T-helper 1 cell treated with Interleukin-12 subunit alpha and Interleukin-12 subunit beta and Interleukin-4 antibody, amounts not matched to agents 30 μg/mL and 1 μg/mL, for 36 hours (primary cell): Measurements from ENCODE around the gene CAPN5.
A peak's percentile ranks its signal among the peaks of the same experiment; 100 is the strongest.
"Not testable (repeated sequence)": the region's sequence is repeated elsewhere in the genome, so short reads cannot be mapped to it uniquely, and the experiment has no call there.

Source experiments
- H3K27ac Mint-ChIP-seq: one replicate; pipeline ENCODE4 v1.8.0; 2021; ENCODE audit warnings: mild to moderate bottlenecking, mixed read lengths
- H3K27me3 Mint-ChIP-seq: one replicate; pipeline ENCODE4 v1.8.0; 2021; ENCODE audit warnings: low read depth, mixed read lengths
- H3K36me3 Mint-ChIP-seq: one replicate; pipeline ENCODE4 v1.8.0; 2021; ENCODE audit warnings: low read depth, mixed read lengths
- H3K4me1 Mint-ChIP-seq: one replicate; pipeline ENCODE4 v1.8.0; 2021; ENCODE audit warnings: low read depth, mixed read lengths
- H3K4me3 Mint-ChIP-seq: one replicate; pipeline ENCODE4 v1.8.0; 2021; ENCODE audit warnings: mild to moderate bottlenecking, moderate library complexity, mixed read lengths
- H3K9me3 Mint-ChIP-seq: one replicate; pipeline ENCODE4 v1.8.0; 2021; ENCODE audit warnings: mixed read lengths

The CAPN5 gene

DNA sequence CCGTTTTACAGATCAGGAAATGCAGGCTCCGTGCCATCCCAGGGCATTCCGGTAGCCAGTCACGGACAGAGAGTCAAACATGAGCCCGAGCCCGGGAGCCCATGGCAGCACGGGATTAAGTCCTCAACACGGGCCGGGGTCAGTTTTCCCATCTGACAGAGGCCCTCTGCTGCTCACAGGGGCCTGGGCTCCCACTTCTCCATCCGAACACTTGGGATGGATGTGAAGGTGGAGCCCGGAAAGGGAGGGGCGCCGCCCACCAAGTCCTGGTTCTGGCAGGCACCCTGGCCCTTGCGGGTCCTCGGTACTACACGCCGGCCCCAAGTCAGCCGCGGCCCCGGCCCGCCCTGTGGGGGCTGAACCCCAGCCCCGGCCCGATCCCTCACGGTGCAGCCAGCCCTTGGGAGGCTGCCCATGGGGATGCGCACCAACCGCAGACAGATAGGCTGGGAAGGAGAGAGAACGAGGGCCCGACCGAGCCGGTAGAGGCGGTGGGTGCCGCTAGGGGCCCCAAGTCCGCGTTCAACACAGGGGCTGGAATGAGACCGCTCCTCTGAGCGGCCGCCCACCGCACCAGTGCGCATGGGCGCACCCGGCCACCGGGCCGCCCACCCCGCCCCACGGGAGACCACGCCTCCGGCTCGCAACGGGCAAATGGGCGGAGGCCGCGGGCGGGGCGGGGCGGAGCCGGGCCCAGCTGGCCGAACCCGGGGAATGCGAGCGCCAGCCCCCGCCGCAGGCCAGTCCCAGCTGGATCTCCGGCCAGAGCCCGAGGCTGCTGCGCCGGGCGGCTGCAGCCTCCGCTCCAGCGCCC, at the start of gene CAPN5:
CAPN5 (plus strand) TSS at position 743 of the 814 bp plus-strand sequence. CDS start 17,916 bp downstream, outside the sequence.
- Mint-ChIP-seq H3K4me3 (peak within 1 kb of the TSS; percentile 82), H3K27me3 (peaks cover 34% of the 10 kb centered on the region), H3K9me3 (no peaks in the 10 kb centered on the region), H3K36me3 (no peaks in the 10 kb centered on the region), H3K4me1 (peaks cover 6% of the 10 kb centered on the region), H3K27ac (no peak within 1 kb of the TSS)

DNA sequence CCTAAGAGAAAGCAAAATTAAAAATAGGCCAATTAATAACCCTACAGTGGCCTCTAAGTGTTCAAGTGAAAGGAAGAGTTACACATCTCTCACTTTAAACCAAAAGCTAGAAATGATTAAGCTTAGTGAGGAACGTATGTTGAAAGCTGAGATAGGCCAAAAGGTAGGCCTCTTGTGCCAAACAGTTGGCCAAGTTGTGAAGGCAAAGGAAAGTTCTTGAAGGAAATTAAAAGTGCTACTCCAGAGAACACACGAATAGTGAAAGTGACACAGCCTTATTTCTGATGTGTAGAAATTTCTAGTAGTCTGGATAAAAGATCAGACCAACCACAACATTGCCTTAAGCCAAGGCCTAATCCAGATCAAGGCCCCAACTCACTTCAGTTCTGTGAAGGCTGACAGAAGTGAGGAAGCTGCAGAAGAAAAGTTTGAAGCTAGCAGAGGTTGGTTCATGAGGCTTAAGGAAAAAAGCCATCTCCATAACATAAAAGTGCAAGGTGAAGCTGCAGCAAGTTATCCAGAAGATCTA, 48.3 kb upstream of the CAPN5 start:
- not testable (repeated sequence) for H3K4me3 Mint-ChIP-seq, H3K36me3 Mint-ChIP-seq, H3K27me3 Mint-ChIP-seq, H3K27ac Mint-ChIP-seq, H3K4me1 Mint-ChIP-seq, H3K9me3 Mint-ChIP-seq

DNA sequence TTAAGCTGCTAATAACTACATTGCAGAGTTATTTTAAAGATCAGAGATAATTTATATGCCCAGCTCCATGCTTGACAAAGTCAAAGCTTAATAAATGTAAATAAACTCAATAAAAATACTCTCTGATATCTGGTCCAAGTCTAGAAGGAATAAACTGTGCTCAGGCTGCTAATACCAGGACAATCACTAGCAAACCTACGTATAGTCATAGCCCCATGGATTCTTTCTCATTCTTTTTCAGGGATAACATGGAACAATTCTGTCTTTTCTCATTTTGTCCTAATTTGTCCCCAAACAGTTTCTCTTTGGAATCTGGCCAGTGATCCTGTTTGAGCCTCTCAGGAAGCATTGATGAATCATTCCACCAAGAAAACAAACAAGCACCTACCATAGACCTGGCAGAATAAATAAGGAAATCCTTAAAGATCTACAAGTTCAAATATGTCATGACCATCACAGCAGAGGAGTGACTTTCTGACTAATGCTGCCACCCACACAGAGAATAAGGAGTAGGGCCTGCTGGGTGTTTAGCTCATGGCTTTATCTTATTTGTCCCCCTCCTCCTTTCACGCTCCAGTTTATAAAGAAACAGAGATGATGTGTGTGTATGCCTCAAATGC, 46.7 kb upstream of the CAPN5 start:
- Mint-ChIP-seq H3K4me3 (no peak overlapping the region), H3K27me3 (no peaks in the 10 kb centered on the region), H3K27ac (no peak overlapping the region), H3K9me3 (no peaks in the 10 kb centered on the region), H3K36me3 (peaks cover 5% of the 10 kb centered on the region), H3K4me1 (no peaks in the 10 kb centered on the region)

DNA sequence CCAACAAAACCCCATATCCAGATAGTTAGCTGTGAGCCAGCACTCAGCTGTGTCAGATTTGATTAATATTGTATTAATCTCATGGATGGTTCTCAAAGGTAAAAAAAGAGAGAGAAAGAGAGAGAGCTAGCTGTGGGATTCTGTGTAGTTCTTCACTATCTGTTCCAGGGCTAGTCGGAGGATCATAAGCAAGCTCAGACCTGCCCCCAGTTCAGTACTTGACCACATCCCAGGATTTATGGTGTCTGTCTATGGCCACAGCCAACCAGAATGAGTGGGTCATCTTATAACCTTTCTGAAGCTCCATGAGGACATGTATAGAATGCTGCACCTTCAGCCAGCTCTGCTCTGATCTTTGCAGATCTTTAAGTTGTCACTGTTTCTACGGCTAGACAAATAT, 46.0 kb upstream of the CAPN5 start:
- no peaks in the 10 kb centered on the region for H3K27me3 Mint-ChIP-seq
- H3K27ac Mint-ChIP-seq, result no peak overlapping the region

DNA sequence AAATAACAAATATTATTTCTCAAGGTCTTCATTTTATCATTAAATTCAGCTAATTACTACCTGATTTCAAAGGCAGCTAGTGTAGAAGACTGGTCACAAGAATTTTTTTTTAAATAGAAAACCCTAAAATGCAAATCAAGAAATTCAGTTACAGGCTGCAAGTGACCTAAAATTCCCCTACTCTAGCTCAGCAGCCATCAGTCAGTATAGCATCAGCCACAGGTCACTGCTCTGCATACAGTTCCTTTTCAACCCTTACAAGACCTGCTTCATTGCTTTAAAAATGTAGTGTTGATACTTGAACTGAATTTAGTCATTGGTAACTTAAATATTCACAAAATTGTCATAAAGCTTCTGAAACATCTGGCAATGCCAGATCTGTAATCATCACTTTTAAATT, 42.0 kb upstream of the CAPN5 start:
- Mint-ChIP-seq H3K36me3 (peaks cover 1% of the 10 kb centered on the region), H3K9me3 (no peaks in the 10 kb centered on the region), H3K27me3 (peaks cover 9% of the 10 kb centered on the region), H3K4me1 (no peaks in the 10 kb centered on the region), H3K4me3 (no peak overlapping the region), H3K27ac (no peak overlapping the region)

More for the DNA sequence above, 46.0 kb upstream of the CAPN5 start:
- Mint-ChIP-seq H3K9me3 (no peaks in the 10 kb centered on the region), H3K36me3 (peaks cover 5% of the 10 kb centered on the region), H3K4me1 (no peaks in the 10 kb centered on the region), H3K4me3 (no peak overlapping the region)

DNA sequence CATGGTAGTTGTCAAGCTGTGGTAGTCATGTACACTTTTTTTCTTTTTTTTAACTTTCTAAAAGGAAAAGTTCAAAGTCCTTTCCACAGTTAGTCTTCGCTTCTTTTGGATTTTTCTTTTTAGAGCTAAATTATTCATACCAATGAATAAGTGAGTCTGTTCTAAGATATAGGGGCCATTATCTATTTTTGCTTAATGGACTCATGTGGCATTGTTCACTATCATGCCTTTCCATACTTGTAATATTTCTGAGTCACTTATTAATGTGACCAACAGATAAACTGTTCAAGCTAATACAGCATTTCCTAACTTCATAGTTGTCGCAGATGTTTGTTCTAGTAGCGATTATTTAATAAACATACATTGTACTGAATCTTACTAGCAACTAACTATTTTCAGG, 40.5 kb upstream of the CAPN5 start:
- no peaks in the 10 kb centered on the region for H3K4me1 Mint-ChIP-seq
- no peak overlapping the region for H3K4me3 Mint-ChIP-seq
- H3K9me3 Mint-ChIP-seq, result no peaks in the 10 kb centered on the region
- H3K36me3 Mint-ChIP-seq, result peaks cover 1% of the 10 kb centered on the region
- H3K27me3 Mint-ChIP-seq, result peaks cover 11% of the 10 kb centered on the region
- H3K27ac Mint-ChIP-seq, result no peak overlapping the region

DNA sequence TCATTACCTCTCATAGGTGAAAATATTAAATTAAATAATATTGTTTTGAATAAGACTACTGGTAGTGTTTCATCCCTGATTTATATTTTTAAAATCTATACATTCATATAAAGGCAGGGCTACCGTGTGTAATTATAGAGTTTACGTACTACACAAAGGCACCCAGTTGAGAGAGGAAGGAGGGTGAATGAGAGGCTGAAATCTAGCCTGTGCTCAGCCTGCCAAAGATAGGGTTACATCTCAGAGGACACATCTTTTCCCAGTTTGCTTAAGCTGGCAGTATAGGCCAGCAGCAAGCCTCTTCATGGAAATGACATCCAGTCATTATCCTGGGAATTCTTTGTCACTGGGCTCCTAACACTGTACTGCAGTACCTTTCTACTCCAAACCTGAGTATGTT, 40.0 kb upstream of the CAPN5 start:
- Mint-ChIP-seq H3K4me1 (no peaks in the 10 kb centered on the region), H3K36me3 (peaks cover under 1% of the 10 kb centered on the region), H3K9me3 (no peaks in the 10 kb centered on the region)

DNA sequence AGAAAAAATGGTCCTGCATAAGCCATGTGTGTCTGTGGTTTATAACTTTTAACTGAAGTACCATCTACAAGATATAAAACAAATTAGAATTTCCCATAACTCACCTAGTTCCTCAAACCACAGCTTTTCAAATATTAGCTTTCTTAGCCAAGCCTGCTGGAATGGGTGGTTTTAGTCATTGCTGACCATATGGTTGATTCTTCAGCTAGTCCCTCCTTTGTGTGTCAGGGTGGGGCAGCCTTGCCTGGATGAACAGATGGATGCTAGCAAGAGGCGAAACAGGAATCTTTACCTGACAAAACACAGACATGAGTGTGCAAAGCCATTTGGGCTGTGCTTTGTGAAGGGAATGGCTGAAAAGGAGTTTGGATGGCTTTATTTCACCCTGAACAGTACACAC, 39.5 kb upstream of the CAPN5 start:
- Mint-ChIP-seq H3K4me3 (no peak overlapping the region), H3K27me3 (peaks cover 14% of the 10 kb centered on the region), H3K36me3 (no peaks in the 10 kb centered on the region), H3K4me1 (no peaks in the 10 kb centered on the region), H3K27ac (no peak overlapping the region), H3K9me3 (no peaks in the 10 kb centered on the region)

More for the DNA sequence above, 40.0 kb upstream of the CAPN5 start:
- H3K27me3 Mint-ChIP-seq, result peaks cover 14% of the 10 kb centered on the region
- H3K27ac Mint-ChIP-seq, result no peak overlapping the region
- H3K4me3 Mint-ChIP-seq, result no peak overlapping the region

DNA sequence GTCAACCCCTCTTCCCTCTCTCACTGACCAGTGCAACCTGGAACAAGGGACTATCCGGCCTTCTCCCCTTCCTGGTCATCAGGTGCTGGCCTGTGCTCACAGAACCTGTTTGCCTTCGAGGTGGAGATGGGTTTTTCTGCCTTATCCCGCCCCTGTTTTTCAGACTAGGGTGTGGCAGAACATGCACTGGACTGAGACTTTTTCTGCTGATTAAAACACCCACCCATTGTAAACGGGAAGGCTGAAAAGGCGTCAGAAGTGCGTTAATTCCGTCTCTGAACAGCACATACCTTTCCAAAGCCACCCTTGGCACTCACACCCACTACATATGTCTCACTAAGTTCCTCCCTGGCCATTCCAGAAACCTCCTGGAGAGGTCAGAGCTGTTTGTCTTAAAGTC, 36.9 kb upstream of the CAPN5 start:
- Mint-ChIP-seq H3K4me3 (no peak overlapping the region), H3K36me3 (no peaks in the 10 kb centered on the region), H3K4me1 (no peaks in the 10 kb centered on the region), H3K9me3 (no peaks in the 10 kb centered on the region), H3K27ac (no peak overlapping the region), H3K27me3 (peaks cover 14% of the 10 kb centered on the region)

DNA sequence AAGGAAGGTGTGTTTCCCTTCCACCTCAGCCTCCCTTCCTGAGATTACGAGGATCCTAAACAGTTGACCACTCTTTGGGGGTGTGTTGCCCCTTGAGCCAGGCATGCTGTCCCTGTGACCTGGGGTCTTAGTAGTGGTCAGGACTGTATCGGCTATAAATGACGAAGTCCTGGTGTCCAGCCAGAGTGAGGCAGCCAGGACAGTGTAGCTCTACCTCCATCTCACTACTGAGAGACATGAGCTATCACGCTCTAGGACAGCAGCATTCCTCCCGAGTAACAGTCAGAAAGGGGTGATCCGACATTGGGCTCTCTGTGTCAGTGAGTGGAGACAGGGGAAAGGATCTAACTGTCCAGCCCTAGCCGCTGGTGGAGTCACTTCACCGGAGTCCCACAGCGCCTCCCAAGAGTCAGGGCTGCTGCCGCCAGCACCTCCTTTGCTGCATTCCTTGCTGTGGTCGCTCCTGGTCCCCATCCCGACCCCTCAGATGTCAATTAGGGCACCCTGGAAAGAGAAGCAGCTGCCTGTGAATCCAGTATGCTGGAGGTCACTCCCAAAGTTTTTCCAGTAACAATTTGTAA, 35.8 kb upstream of the CAPN5 start:
- Mint-ChIP-seq H3K4me1 (no peaks in the 10 kb centered on the region), H3K4me3 (no peak overlapping the region), H3K36me3 (no peaks in the 10 kb centered on the region), H3K27me3 (peaks cover 15% of the 10 kb centered on the region), H3K27ac (no peak overlapping the region), H3K9me3 (no peaks in the 10 kb centered on the region)

DNA sequence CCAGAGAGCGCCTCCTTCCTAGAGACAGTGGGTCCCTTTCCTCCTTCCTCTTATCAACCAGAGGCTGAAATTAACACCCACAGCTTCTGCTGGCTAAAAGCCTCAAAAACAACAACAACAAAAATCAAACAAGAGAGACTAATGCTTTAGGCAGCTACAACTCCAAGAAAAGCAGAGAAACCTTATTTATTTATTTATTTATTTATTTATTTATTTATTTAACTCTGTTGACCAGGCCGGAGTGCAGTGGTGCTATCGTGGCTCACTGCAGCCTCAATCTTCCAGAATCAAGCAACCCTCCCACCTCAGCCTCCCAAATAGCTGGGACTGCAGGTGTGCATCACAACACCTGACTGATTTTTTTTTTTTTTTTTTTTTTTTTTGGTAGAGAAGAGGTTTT, 35.2 kb upstream of the CAPN5 start:
- Mint-ChIP-seq H3K4me3 (no peak overlapping the region), H3K9me3 (no peaks in the 10 kb centered on the region), H3K36me3 (no peaks in the 10 kb centered on the region), H3K27me3 (peaks cover 22% of the 10 kb centered on the region), H3K27ac (no peak overlapping the region), H3K4me1 (no peaks in the 10 kb centered on the region)

DNA sequence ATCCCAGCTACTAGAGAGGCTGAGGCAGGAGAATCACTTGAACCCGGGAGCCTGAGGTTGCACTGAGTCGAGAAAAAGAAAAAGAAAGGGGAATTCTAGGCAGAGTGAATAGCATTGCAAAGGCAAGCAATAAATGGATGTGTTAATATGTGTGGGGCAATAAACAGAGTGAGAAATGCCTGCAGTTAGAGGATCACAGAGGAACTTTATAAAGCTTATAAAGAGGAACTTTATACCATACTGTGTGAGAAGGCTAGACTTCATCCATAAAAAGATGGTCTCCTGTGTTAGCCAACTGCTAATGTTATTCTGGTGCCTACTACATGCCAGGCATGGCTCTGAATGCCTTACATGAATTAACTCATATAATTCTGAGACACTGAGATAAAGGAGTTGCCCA, 31.7 kb upstream of the CAPN5 start:
- no peaks in the 10 kb centered on the region for H3K36me3 Mint-ChIP-seq
- H3K9me3 Mint-ChIP-seq, result no peaks in the 10 kb centered on the region
- no peak overlapping the region for H3K4me3 Mint-ChIP-seq
- no peak overlapping the region for H3K27ac Mint-ChIP-seq
- peaks cover 3% of the 10 kb centered on the region for H3K4me1 Mint-ChIP-seq
- H3K27me3 Mint-ChIP-seq, result peaks cover 40% of the 10 kb centered on the region

DNA sequence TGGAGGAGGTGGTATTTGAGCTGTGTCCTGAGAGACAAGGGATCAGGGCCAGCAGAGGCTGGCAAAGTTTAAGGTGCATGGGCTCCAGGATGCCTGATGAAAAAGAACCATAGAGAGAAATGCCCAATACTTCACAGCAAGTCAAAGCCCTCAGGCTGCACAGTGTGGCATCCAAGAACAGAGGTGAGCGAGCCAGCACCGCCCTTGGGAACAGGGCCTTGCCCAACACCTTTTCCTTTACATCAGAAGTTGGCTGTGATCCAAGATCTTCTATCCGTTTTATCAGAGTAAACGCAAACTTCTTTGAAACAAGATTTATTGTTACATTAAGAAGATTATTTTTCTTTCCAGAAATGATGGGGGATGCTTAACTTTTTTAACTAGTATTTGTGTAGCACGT, 31.2 kb upstream of the CAPN5 start:
- no peaks in the 10 kb centered on the region for H3K36me3 Mint-ChIP-seq
- peaks cover 42% of the 10 kb centered on the region for H3K27me3 Mint-ChIP-seq
- H3K4me1 Mint-ChIP-seq, result peaks cover 3% of the 10 kb centered on the region
- no peak overlapping the region for H3K4me3 Mint-ChIP-seq
- no peaks in the 10 kb centered on the region for H3K9me3 Mint-ChIP-seq
- no peak overlapping the region for H3K27ac Mint-ChIP-seq

DNA sequence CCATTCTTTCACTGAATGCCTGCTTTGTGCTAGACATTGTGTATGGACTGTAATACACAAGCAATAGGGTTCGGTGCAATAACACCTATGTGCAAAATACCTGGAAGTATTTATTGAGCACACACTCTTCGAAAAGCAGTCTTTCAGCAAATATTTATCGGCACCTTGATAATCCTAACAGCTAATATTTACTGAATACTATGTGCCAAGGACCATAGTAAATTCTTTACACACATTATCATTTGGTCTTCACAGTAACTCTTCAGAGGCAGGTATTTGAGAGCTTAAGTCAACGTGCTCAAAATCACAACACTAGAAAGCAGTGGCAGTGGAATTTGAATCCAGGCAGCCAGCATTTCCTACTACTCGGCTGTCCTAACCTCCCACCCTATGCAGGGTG, 30.4 kb upstream of the CAPN5 start:
- peaks cover 45% of the 10 kb centered on the region for H3K27me3 Mint-ChIP-seq
- H3K36me3 Mint-ChIP-seq, result no peaks in the 10 kb centered on the region
- H3K4me3 Mint-ChIP-seq, result no peak overlapping the region
- H3K27ac Mint-ChIP-seq, result no peak overlapping the region
- no peaks in the 10 kb centered on the region for H3K9me3 Mint-ChIP-seq
- H3K4me1 Mint-ChIP-seq, result peaks cover 3% of the 10 kb centered on the region

DNA sequence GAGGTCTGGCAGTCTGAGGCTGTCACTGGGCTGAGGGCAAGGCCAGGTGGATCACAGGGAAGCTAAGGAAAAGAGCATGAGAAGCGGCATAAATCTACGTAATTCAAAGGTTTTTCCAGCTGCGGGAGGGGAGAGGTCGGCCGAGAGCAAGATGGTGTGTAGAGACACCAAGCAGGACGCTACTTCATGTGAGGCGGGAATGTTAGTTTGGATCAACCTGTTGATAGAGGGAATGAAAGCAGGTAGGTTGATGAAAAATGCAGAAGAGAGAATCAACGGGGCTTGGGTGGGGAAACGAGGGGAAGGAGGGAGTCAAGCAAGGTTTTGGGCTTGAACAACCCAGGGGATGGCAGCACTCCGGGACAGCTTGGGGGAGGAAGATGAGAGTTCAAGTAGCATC, 29.7 kb upstream of the CAPN5 start:
- Mint-ChIP-seq H3K36me3 (no peaks in the 10 kb centered on the region), H3K4me1 (peaks cover 3% of the 10 kb centered on the region), H3K27me3 (peaks cover 45% of the 10 kb centered on the region), H3K4me3 (no peak overlapping the region), H3K27ac (no peak overlapping the region), H3K9me3 (no peaks in the 10 kb centered on the region)
